OCI-LY1 (cell line): ENCODE data around the gene TM4SF4.

Experiments
- CTCF ChIP-seq: fragments of 200-600 bp; sonication (generic), shearing (Covaris generic); IDR thresholded peaks from 2 replicates; pipeline ENCODE4 v1.5.1; 2017; ENCODE audit warnings: mild to moderate bottlenecking, antibody characterized with exemption, low read length, moderate library complexity, mixed read lengths
- EZH2 ChIP-seq: fragments of 200-600 bp; sonication (generic), shearing (Covaris generic); IDR thresholded peaks from 2 replicates; pipeline ENCODE4 v1.8.0; 2017; ENCODE audit warnings: borderline replicate concordance, mixed run types, mild to moderate bottlenecking, antibody characterized with exemption, low read length, moderate library complexity, mixed read lengths

GRCh38 chr3:149462581-149463011 is 11.9 kb upstream of the TM4SF4 start:
- no peak for TF ChIP-seq CTCF
- no peak for TF ChIP-seq EZH2
